Measurements from ENCODE around the gene FLVCR2.

GRCh38 chr14:75634848-75635247, 56.4 kb downstream of the FLVCR2 start:
- TF ChIP-seq POLR2A (IDR thresholded peaks at IDR 0.05; ENCODE audit: low read depth, low read length) (no peak), POLR2AphosphoS5 (IDR thresholded peaks at IDR 0.05; ENCODE audit: low read depth, low read length) (no peak)

Measured in GM12891 (cell line).